Pons (tissue), 1 donor: ENCODE data around the gene CIB2.
A peak's percentile ranks its signal among the peaks of the same experiment; 100 is the strongest.

Experiments used
- DNase-seq: peaks from one replicate; pipeline ENCODE4 v3.0.0-alpha.2; 2016; ENCODE audit warnings: low spot score

The CIB2 gene

DNA sequence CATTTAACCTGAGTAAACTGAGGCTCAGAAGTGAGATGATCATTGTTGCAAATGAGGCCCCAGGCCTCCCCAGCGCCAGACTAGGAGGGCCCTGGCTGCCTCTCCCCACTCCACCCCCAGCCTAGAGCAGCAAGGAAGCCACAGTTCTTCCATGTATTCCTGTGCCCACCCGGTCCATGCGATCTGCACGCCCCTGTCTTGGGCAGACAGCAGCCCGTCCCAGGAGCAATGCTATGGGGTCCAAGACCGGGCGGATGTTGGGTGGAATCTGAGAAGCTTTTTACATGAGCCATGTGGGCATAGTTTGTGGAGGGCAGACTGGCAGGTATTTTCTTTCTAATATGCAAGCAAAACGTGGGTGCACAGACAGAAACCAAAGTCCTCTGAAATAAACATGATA, 23.8 kb downstream of the CIB2 start:
- DNase-seq: no peak

DNA sequence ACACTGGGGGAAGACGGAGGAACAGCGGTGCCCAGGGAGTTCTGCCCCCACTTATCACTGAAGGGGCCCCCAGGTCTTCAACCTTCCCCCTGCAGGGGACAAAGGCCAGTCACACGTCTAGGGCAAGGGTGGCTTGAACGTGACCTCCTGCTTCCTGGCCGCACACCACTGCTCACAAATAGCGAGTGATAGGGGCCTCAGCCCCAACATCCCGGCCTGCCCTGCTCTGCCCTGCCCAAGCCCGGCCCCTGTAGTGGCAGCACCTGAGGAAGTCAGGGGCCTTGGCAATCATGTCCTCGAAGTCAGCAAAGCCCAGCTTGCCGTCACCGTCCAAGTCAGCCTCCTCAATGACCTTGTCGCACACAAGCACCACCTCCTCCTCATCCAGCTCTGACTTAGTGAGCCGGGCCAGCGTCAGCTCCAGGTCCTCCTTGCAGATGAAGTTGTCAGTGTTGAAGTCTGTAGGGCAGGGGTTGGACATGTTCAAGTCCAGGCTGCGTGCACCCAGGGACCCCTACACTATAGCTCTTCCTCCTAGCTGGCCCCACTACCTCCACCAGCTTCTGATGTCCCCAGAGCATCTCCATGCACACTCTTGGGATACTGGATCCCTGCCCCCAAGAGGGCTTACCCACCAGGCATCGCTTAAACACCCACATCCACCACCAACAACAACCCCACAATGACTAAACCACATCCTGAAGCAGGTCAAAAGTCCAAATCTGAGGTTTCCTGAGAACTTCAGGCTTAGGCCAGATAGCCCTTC, 25.6 kb downstream of the CIB2 start:
- DNase-seq: no peak

DNA sequence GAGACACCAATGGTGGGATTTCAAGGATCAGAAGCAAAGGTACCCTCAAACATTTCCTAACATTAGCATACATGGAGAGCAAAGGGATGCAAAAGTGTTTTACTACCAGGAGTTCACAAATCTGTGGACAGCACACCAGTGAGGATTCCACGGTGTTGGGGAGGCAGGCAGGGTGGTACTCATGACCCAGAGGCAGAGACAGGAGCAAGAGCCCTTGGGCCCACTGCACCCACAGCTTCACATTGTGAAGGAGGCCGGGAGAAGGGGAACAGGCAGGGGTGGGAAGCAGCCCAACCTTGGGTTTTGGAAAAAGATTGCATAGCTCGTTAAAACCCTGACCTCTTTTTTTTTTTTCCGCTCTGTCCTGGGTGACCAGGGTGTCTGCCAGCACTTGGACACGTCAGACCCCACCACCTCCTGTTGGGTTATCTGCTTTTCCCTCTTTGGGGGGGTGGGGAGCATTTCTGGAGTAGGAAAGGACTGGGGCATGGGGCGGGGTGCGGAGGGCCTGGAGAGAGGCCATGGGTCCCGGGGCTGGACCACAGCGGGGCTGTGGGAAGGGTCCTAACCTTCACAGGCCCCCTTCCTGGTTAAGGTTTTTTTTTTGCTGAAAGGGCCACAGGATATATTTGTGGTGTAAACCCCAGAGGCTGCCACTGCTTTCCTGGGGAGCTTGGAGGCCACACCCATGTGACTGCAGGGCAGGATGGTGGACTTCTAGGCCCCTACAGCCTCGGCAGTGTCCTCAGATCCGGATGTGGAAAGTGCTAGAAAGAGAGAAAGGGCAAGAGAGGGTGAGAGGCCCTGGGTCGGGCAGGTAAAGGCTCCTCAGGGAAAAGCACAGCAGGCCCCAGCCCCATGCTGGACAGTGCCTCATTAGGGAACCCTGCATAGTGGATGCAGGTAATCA, 26.4 kb downstream of the CIB2 start:
- DNase-seq: no peak

DNA sequence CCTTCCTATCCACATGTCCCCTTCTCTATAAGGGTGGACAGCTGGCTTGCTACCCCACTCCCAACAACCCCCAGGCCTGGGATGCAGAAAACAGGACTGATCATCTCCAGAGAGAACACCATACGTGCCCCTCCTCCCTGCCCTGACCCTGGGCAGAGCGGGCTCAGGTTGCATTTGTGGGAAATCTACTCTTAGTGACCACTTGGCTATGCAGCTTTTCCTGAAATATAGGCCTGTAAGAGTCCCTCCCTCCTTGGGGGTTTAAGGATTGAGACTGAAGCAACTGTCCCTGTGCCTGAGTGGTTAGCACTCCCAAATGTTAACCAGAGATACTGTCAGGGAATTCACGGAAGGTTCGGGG, 27.1 kb downstream of the CIB2 start:
- no peak for DNase-seq

DNA sequence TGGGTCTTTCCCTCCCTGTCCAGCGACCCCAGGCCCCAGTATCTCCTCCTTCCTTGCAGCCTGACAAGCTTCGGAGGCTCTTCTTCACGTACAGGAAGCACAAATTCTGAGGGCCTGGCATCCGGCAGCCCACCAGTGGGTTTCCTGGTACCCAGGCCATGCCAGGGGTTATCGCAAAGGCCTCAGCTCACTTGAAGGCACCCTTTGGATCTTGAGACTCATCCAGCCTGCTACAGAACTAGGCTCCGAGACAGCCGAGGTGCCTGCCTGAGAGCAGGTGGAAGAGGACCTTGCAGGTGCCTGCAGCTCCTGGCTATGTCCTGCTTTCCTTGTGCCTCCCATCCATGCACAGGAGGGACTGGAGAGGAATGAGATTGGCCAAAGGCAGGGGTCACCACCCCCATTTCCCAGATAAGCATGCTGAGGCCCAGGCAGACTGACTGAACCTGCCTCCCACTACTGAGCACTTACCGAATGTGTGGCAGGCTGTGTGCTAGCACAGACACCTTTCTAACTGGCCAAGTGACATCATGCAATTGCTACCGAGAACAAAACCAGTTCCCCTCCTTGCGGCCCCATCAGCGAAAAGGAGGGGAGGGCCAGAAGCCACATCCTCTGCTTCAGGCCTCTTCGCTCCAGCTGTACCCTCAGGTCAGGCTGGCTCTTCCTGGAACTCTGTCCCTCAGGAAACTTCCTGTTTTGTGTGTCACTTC, 27.7 kb downstream of the CIB2 start:
- DNase-seq: no peak

DNA sequence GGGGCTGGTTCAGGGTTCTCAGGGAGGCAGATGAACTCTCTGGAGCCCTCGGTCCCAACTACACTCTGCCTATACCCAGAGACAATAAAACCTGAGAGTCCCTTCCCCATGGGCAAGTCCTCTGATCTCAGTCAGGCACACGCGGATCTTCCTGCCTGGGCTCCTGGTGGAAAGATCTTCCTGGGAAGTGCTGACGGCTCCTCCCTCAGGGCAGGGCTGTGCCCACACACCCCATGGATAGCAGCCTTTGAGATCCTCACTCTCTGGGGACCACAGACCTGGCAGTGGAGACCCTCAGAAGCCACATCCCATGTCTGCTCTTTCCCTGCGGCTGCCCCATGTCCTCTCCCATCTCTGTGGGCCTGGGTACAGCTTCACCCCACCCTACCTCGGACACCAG, 28.5 kb downstream of the CIB2 start:
- DNase-seq: no peak

DNA sequence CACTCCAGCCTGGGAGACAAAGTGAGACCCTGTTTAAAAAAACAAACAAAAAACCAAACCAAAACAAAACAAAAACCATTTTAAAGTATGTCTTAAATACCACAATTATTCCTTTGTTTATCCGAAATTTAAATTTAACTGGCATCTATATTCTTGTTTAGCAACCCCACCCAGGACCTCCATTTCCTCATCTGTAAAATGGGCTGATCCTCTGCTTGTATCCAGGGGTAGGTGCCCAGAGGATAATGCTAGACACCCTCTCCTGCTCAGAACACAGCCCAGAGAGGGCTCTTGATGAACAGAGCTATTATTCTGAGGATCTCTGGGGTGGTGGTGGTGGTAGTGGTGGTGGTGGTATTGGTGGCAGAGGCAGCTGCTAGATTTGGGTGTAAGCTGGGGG, 29.0 kb downstream of the CIB2 start:
- no peak for DNase-seq

DNA sequence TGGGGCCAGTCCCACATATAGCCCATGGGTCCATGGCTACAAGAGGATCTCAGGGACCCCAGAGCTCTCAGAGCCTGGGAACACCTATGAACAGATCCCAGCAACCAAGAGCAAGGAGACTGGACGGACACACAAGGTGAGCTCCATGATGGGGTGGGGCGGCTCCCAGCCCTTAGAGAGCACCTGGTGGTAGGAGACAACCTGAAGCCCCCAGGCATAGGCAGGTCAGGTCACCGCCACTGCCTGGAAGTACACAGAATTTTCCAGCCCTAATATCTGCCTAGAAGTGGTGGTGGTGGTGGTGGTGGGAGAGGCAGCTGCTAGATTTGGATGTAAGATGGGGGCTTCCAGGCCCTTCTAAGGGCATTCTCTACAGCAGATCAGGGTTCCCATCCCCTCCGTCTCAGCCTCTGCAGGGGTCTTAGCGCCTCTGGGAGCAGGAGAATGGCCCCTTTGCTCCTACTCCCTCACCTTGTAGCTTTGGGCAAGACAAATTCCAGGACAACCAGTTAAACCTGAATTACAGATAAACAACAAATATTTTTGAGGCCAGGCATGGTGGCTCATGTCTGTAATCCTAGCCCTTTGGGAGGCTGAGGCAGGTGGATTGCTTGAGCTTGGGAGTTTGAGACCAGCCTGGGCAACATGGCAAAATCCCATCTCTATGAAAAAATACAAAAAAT, 29.7 kb downstream of the CIB2 start:
- no peak for DNase-seq

DNA sequence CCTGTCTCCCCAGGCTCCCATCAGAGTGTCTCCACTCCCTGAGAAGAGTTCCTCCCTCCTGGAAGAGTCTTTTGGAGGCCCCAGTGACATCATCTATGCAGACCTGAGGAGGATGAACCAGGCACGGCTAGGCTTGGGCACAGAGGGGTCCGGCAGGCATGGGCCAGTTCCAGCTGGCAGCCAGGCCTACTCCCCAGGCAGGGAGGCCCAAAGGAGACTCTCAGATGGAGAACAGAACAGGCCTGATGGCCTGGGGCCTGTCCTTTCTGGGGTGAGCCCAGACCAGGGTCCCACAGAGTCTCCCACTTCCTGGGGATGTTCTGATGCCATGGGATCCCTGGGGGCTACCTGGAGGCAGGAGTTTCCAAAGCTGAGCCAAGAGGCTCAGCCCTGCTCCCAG, 30.4 kb downstream of the CIB2 start:
- no peak for DNase-seq

DNA sequence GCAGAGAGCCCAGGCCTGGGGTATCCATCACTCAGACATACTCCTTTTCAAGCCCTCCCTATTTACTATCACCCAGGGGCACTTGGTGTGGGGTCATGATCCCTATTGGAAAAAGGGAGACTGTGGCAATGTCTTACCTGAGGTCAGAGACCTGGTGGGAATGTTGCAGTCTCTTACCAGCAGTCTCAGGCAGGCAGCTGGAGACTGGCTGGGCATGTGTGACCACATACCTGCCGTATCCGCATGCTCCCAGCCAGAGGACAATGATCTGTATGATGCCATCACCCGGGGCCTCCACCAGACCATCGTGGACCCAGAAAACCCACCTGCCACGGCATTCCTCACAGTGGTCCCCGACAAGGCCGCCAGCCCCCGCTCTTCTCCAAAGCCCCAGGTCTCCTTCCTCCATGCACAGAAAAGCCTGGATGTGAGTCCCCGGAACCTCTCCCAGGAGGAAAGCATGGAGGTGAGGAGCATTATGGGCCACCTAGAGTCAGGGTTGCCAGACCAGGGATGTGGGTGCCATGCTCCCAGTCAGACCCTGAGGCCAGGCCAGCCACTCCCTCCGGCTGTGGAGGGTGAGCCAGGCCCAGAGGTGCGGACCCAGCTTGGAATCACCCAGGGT, 33.0 kb downstream of the CIB2 start:
- no peak for DNase-seq

DNA sequence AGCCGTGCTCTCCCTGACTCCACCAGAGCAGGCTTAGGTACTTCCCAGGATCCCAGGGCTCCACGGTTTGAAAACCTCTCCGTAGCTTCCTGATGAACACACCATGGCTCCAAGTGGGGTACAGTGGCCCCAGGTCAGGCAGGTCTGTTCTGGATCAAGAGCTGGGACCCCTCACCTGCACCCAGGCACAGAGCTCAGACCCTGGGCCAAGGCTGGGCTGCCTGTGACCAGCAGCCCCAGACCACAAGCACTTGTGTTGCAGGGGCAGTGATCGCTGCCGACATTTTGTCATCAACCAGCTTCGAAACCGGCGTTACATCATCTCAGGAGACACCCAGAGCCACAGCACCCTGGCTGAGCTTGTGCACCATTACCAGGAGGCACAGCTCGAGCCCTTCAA, 33.6 kb downstream of the CIB2 start:
- DNase-seq: no peak

DNA sequence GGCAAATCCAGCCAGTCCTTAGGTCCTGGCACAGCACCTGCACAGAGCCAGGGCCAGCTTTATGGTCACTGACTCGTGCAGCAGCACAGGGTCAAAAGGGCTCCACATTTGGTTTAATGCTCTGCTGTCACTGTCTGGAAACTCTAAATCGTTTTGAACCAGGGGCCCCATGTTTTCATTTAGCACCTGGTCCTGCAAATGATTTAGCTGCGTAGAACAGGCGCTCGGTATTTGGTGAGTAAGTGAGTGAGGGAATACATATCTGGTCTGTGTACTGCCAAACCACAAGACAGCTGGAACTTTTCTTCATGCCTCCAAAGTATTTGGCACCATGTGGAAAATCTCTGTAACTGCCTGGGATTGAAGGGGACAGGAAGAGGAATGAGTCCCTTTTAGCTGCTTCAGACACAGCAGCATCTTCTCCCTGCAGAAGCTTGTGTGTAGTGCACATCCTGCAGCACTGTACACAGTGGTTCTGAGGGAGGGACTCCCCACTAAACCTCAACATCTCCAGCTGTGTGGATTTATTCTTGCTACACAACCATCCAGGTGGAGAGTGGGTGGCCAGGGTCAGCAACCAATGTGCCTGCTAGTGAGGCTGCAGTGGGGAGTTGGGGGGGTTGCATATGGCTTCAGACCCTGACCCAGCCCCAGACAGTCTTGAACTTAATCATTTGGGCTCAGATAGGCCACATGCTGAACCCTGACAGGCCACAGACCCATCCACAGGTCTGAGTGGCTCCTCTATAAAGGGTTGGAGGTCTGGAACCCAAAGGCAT, 37.8 kb downstream of the CIB2 start:
- DNase-seq: no peak

DNA sequence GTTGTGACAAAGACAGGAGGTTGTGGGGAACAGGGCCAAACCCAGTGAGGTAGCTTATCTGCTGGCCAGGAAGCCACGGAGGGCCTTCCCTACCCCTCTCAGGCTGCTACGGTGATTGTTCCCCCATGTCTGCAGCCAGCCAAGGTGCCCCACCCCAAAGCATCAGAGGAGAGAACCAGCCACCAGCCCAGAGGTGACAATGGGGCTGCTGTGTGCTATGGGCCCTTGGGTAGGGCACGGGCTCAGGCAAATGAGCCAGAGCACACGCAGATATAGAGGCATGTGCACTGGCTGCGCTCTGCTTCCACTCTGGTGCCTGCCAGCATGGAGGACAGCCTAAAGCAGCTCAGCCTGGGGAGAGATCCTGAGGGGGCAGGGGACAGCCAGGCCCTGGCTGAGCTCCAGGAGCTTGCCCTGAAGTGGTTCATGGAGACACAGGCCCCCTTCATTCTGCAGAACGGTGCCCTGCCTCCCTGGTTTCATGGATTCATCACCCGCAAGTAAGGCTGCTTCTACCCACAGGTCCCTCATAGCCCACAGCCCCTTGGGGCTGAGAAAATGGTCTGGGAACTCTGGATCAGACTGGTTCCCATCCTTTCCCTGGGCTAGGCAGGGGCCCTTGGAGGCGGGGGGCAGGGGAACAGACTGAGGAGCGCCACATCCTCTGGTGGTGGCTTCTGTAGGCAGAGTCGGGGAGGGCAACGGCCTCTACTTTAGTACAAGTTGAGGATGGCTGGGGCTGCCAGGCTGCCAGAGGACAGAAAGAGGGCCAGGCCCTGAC, 38.8 kb downstream of the CIB2 start, which contains the start of gene SH2D7:
Gene SH2D7 (plus strand): TSS at position 301 of the 781 bp plus-strand sequence. CDS start 24 bp downstream, at position 325.
- DNase-seq: no peak

DNA sequence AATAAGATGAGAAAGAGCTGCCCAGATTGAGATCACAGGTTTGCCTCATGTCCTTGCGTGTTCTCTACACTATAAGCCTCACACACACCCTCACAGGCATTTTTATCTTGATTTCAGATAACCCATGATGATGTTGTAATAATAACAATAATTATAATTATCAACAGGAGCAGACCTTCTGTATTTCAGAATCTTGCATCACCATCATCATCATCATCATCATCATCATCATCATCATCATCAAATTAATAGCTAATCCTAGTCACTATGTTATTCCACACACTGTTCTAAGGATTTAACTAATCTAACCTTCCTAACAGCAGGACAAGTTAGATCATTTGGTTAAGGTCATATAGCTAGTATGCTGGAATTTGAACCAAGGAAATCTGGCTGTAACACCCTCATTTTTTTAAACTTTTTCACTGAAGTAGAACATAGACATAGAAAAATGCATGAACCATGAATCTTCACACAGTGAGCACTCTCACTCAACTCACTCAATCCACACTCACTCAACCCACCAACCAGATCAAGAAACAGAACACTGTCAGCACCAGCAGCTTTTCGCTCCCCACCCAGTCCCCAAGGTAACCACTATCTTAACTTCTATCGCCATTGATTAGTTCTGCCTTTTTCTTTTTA, 40.7 kb downstream of the CIB2 start:
- DNase-seq: no peak

DNA sequence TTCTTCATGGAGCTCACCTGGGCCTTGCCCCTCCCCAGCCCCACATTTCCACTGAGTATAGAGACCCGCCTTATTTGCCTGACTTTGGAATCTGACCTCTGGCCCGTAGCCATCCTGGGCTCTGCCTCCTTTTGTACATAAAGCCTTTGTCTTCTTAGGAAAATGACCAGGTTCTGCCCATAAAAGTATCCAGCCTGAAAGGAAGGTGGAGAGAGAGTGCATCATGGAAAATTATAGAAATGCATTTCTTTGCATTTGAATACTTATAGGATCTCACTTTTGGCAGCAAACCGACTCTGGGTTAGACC, 42.5 kb downstream of the CIB2 start:
- no peak for DNase-seq

DNA sequence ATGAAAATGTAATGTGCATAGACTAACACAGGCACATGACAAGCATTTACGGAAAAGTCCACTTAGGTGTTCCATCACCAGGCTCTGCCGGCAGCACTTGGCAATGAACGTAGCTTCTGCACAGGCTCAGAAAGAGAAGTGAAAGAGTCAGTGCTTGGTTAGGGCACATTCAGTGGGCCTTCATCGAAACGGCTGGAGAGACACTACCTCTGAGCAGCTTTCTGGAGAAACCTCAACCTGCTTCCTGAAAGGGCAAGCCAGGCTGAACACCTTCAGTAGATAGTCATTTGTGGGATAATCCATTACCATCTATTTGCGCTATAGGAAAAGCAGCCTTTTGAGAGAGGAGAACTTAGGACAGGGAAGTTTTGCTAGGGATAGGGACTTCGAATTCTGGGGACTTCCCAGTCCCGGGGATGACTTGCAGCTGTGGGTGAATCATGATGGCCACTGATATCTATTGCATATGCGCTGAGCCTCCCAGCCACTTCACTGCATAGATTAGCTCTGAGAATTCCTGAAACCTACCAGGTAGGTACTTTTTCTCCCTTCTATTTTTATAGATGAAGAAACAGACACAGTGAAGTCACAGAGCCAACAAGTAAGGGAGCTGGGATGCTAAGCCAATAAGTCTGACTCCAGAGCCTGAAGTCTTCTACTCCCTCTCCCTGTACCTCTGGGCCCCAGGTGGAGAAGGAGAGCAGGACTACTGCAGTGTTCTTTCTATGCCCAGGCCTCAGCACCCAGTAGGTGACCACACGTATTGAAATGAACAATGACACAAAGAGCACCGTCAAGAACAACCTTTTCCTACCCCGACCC, 43.1 kb downstream of the CIB2 start:
- DNase-seq: peak; percentile 56

DNA sequence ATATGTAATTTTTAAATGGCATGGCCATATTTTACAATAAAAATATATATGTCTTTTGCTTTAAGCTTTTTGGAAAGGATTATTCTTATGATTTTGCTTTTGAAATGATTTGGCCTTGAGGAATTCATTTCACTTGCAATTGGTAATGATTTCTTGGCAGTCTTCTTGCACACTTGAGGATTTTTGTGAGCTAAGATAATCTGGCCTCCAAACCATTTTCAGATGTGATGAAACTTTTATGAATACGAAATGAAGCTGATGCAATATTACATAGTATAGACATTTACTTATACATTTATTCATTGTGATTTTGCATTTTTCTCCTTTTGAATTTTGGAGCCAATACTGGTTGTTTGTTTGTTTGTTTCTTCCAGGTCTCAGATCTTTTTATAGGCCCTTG, 45.3 kb downstream of the CIB2 start:
- DNase-seq: no peak

DNA sequence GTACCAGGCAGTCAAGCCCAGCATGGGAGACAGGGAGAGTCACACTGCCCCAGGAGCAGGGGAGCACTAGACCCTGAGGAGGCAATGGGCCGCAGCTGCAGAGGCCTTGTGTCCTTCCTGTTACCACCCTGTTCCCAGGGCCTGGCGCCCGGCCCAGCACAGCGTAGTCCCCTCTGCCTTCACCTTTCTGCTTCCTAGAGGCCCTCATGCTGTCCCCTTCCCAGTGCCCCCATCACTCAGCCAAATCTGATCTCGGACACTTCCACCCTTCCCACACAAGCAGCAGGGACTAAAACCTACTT, 46.8 kb downstream of the CIB2 start:
- no peak for DNase-seq
